ENCODE data around the gene MYO5C.

- TF ChIP-seq, protein P1, sequence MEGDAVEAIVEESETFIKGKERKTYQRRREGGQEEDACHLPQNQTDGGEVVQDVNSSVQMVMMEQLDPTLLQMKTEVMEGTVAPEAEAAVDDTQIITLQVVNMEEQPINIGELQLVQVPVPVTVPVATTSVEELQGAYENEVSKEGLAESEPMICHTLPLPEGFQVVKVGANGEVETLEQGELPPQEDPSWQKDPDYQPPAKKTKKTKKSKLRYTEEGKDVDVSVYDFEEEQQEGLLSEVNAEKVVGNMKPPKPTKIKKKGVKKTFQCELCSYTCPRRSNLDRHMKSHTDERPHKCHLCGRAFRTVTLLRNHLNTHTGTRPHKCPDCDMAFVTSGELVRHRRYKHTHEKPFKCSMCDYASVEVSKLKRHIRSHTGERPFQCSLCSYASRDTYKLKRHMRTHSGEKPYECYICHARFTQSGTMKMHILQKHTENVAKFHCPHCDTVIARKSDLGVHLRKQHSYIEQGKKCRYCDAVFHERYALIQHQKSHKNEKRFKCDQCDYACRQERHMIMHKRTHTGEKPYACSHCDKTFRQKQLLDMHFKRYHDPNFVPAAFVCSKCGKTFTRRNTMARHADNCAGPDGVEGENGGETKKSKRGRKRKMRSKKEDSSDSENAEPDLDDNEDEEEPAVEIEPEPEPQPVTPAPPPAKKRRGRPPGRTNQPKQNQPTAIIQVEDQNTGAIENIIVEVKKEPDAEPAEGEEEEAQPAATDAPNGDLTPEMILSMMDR (IDR thresholded peaks at IDR 0.05), result no peak
- no peak for TF ChIP-seq POLR2A (IDR thresholded peaks at IDR 0.05)
Measured at GRCh38 chr15:52143873-52144272, 151.7 kb downstream of the MYO5C start.
